Neural cell (in vitro differentiated cells): ENCODE measurements around the gene CNNM2.

Experiments used
- CTCF ChIP-seq: fragments of 450-650 bp; IDR thresholded peaks from 2 replicates; pipeline ENCODE4 v1.5.1; 2014; ENCODE audit warnings: antibody characterized with exemption, mild to moderate bottlenecking, moderate library complexity; ENCODE audit not compliant: poor library complexity, severe bottlenecking
- EP300 ChIP-seq: fragments of 450-650 bp; conservative IDR thresholded peaks from 2 replicates; pipeline ENCODE4 v1.6.1; 2014; ENCODE audit warnings: antibody characterized with exemption, mild to moderate bottlenecking, moderate library complexity; ENCODE audit not compliant: poor library complexity, severe bottlenecking
- EZH2 ChIP-seq: fragments of 200-600, 300-800 bp; shearing (Covaris generic), sonication (generic); IDR thresholded peaks from 2 replicates; pipeline ENCODE4 v1.6.1; 2014; ENCODE audit warnings: antibody characterized with exemption, low read length, borderline replicate concordance, mild to moderate bottlenecking; ENCODE audit not compliant: insufficient read depth, poor library complexity, severe bottlenecking
- POLR2AphosphoS5 ChIP-seq: IDR thresholded peaks from 2 replicates; pipeline ENCODE4 v1.6.1; 2012
- RAD21 ChIP-seq: fragments of 450-650 bp; conservative IDR thresholded peaks from 2 replicates; pipeline ENCODE4 v1.6.1; 2014; ENCODE audit warnings: antibody characterized with exemption, mild to moderate bottlenecking, moderate library complexity
- SMC3 ChIP-seq: fragments of 450-650 bp; conservative IDR thresholded peaks from 2 replicates; pipeline ENCODE4 v1.6.1; 2014; ENCODE audit warnings: antibody characterized with exemption, mild to moderate bottlenecking, moderate library complexity; ENCODE audit not compliant: poor library complexity
- TAF1 ChIP-seq: IDR thresholded peaks from 2 replicates; pipeline ENCODE4 v1.6.1; 2012; ENCODE audit warnings: low read depth

- TF ChIP-seq CTCF (no peak), POLR2AphosphoS5 (no peak), EZH2 (no peak), EP300 (no peak), TAF1 (no peak), SMC3 (no peak), RAD21 (no peak)
Observed at GRCh38 chr10:103038570-103038969, 120.5 kb downstream of the CNNM2 start.
